Testis (tissue), 3 donors: ENCODE data around the gene PACSIN1. TPM values are rescaled to one million over a fixed set of nuclear protein-coding genes. Genes with fewer than 3 reads are reported as not detected.

Experiments used
- DNase-seq: peaks from one replicate; pipeline ENCODE4 v3.0.0-alpha.2; 2019
- H3K27ac ChIP-seq, 2 donors: fragments of 200-600 bp; sonication (generic); one replicate each; pipeline ENCODE4 v1.5.1; 2019
- H3K27me3 ChIP-seq: fragments of 200-600 bp; sonication (generic); one replicate; pipeline ENCODE4 v1.5.1; 2019
- H3K36me3 ChIP-seq: fragments of 200-600 bp; sonication (generic); one replicate; pipeline ENCODE4 v1.5.1; 2017; ENCODE audit warnings: low read depth; ENCODE audit errors: missing control alignments
- H3K4me1 ChIP-seq: fragments of 200-600 bp; sonication (generic); one replicate; pipeline ENCODE4 v1.5.1; 2019
- H3K4me3 ChIP-seq, 2 donors: fragments of 200-600 bp; sonication (generic); one replicate each; pipeline ENCODE4 v1.5.1; 2017 to 2019
- H3K9me3 ChIP-seq: fragments of 200-600 bp; sonication (generic); one replicate; pipeline ENCODE4 v1.5.1; 2017
- CTCF ChIP-seq, 3 experiments: fragments of 450-650 bp in 2 of 3; fragments of 200-600 bp in 1 of 3; sonication (generic) in 1 of 3; IDR thresholded peaks; one replicate each; pipeline ENCODE4 v1.5.1; 2016 to 2019; ENCODE audit warnings: antibody characterized with exemption in 3 of 3, mild to moderate bottlenecking in 2 of 3, moderate library complexity in 1 of 3
- POLR2A ChIP-seq: fragments of 450-650 bp; IDR thresholded peaks from one replicate; pipeline ENCODE4 v1.6.1; 2017; ENCODE audit warnings: antibody characterized with exemption, mild to moderate bottlenecking, moderate library complexity
- WGBS, 2 donors: methylation state at CpG; one replicate each; pipeline ENCODE4 v1.1.5; 2018; 5-methylcytosine and 5-hydroxymethylcytosine counted together
- intact Hi-C: fragments of 100-400 bp; cut with DNase I; formaldehyde crosslinking; loops from one replicate; pipeline ENCODE4 v1.15.1; 2023; ENCODE audit warnings: low total_unique reads
- polyA plus RNA-seq: library from polyadenylated mRNA; stranded (reverse); fragments of 350-450 nt; fragmentation: Illumina TruSeq; extraction: RNeasy Lipid Tissue Mini Kit (QIAGEN cat#74804); gene quantifications from one replicate; pipeline ENCODE4 v1.2.3, GENCODE V29; 2014; ENCODE audit warnings: low read depth, low replicate concordance; ENCODE audit not compliant: insufficient read depth
- total RNA-seq, 2 donors: library from RNA; depleted of rRNA; stranded (reverse); fragments of >200 nt; gene quantifications; one replicate each; pipeline ENCODE4 v1.2.3, GENCODE V29; 2016

The PACSIN1 gene
- total and polyA plus RNA-seq, 3 donors from 2014 or later, result 2.1 to 3.1 (median 2.5) TPM

- WGBS, 2 donors, result 92 to 94% methylated on average over 14 to 16 of the region's 16 CpGs
- no peak for TF ChIP-seq CTCF (IDR thresholded peaks at IDR 0.05)
- no peak for TF ChIP-seq POLR2A
- no peak overlapping the region for H3K27ac ChIP-seq
- no peak overlapping the region for H3K4me3 ChIP-seq
- intact Hi-C loops, result no loop called here
- H3K9me3 ChIP-seq, result no peaks in the 10 kb centered on the region
- no peaks in the 10 kb centered on the region for H3K27me3 ChIP-seq
- peaks cover 5% of the 10 kb centered on the region for H3K4me1 ChIP-seq
- no peak for DNase-seq
- H3K36me3 ChIP-seq, result no peaks in the 10 kb centered on the region
Observed at GRCh38 chr6:34549026-34549803, 83.3 kb downstream of the PACSIN1 start.

- Histone ChIP-seq H3K27ac (no peak overlapping the region), H3K4me3 (no peak overlapping the region), H3K27me3 (no peaks in the 10 kb centered on the region), H3K9me3 (no peaks in the 10 kb centered on the region), H3K4me1 (peaks cover 5% of the 10 kb centered on the region), H3K36me3 (no peaks in the 10 kb centered on the region)
- no peak for DNase-seq
- WGBS, 2 donors, result 90 to 93% methylated on average over 2 of the region's 2 CpGs
- no peak for TF ChIP-seq CTCF (IDR thresholded peaks at IDR 0.05)
- no peak for TF ChIP-seq POLR2A
- intact Hi-C loops, result no loop called here
Observed at GRCh38 chr6:34549804-34550202, 83.9 kb downstream of the PACSIN1 start.

GRCh38 chr6:34551720-34552119, 85.8 kb downstream of the PACSIN1 start:
- Histone ChIP-seq H3K36me3 (no peaks in the 10 kb centered on the region), H3K27ac (no peak overlapping the region), H3K9me3 (no peaks in the 10 kb centered on the region), H3K27me3 (no peaks in the 10 kb centered on the region), H3K4me3 (no peak overlapping the region), H3K4me1 (peaks cover 4% of the 10 kb centered on the region)
- intact Hi-C loops, result no loop called here
- TF ChIP-seq POLR2A, result no peak
- TF ChIP-seq CTCF (IDR thresholded peaks at IDR 0.05), result no peak
- WGBS, 2 donors, result 89 to 98% methylated on average over 7 to 8 of the region's 8 CpGs
- no peak for DNase-seq

DNA sequence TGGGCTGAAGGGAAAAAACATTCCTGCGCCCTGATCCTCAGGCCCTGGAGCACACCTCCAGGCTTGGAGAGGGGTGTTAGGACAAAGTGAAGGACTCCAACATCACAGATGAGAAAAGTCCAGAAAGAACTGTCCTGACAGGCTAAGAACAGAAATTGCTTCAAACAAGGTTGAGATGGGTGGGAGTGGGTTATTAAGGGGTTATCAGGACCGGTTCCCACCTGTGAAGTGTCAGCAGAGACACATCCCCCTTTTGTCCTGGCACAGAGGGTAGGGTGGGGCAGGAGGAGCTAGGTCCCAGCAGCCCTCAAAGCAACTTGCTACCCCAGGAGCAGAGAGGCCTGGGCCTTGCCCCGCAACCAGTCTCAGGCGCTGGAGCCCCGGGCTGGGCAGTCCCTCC, 86.7 kb downstream of the PACSIN1 start:
- Histone ChIP-seq H3K4me3 (no peak overlapping the region), H3K27ac (no peak overlapping the region), H3K36me3 (no peaks in the 10 kb centered on the region), H3K9me3 (no peaks in the 10 kb centered on the region), H3K27me3 (no peaks in the 10 kb centered on the region), H3K4me1 (no peaks in the 10 kb centered on the region)
- no peak for DNase-seq
- intact Hi-C loops, result no loop called here
- WGBS, 2 donors, result 90 to 97% methylated on average over 4 to 5 of the region's 5 CpGs
- no peak for TF ChIP-seq CTCF (IDR thresholded peaks at IDR 0.05)

DNA sequence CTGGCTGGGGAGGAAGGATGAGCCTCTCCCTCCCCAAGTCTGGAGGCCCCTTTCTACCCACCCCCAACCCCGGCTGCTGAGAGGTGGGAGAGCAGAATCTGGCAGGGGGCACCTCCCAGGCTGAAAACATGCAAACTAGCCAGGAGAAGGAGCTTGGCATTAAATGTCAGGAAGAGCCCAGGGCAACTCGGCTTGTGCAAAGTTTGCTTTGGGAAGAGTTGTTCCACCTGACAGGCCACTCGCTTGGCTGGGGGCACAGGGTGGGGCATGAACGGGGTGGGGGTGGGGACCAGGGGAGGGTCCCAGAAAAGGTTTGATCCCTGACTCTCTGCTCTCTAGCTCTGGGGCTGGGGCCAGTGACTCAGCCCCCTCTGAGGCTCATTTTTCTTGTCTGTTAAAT, 87.3 kb downstream of the PACSIN1 start:
- H3K9me3 ChIP-seq, result no peaks in the 10 kb centered on the region
- no peak for DNase-seq
- H3K4me1 ChIP-seq, result no peaks in the 10 kb centered on the region
- H3K36me3 ChIP-seq, result no peaks in the 10 kb centered on the region
- TF ChIP-seq CTCF (IDR thresholded peaks at IDR 0.05) (no peak), POLR2A (no peak)
- WGBS, 2 donors, result 77 to 100% methylated on average over 3 to 4 of the region's 4 CpGs
- intact Hi-C loops, result no loop called here
- no peak overlapping the region for H3K27ac ChIP-seq
- H3K27me3 ChIP-seq, result no peaks in the 10 kb centered on the region
- no peak overlapping the region for H3K4me3 ChIP-seq
